PFSK-1 (cell line): ENCODE results near the gene SESTD1.

Experiments
- FOXP2 ChIP-seq: optimal IDR thresholded peaks from 2 replicates; pipeline ENCODE3; 2011; ENCODE audit warnings: borderline replicate concordance, control low read depth, inconsistent platforms; ENCODE audit not compliant: insufficient read depth; ENCODE audit errors: extremely low read length, extremely low read depth
- POLR2AphosphoS5 ChIP-seq: IDR thresholded peaks from 2 replicates; pipeline ENCODE4 v1.6.1; 2012; ENCODE audit warnings: low read depth, mild to moderate bottlenecking, control low read depth, low read length, moderate library complexity
- SIN3A ChIP-seq: IDR thresholded peaks from 2 replicates; pipeline ENCODE4 v1.6.1; 2012; ENCODE audit warnings: mild to moderate bottlenecking, low read length, moderate library complexity, borderline replicate concordance; ENCODE audit not compliant: insufficient read depth
- TAF1 ChIP-seq: IDR thresholded peaks from 2 replicates; pipeline ENCODE4 v1.6.1; 2012; ENCODE audit warnings: low read length, control low read depth, borderline replicate concordance; ENCODE audit not compliant: insufficient read depth
- TF ChIP-seq, protein P1 (sequence below), 2 experiments: IDR thresholded peaks; 2 replicates each; pipeline versions ENCODE4 v1.6.1 to v1.8.0; 2011 to 2012; ENCODE audit warnings: low read depth in 2 of 2, low read length in 2 of 2, control low read depth in 1 of 2, inconsistent platforms in 1 of 2, mild to moderate bottlenecking in 1 of 2, moderate library complexity in 1 of 2; ENCODE audit not compliant: insufficient read depth in 1 of 2

The SESTD1 gene

DNA sequence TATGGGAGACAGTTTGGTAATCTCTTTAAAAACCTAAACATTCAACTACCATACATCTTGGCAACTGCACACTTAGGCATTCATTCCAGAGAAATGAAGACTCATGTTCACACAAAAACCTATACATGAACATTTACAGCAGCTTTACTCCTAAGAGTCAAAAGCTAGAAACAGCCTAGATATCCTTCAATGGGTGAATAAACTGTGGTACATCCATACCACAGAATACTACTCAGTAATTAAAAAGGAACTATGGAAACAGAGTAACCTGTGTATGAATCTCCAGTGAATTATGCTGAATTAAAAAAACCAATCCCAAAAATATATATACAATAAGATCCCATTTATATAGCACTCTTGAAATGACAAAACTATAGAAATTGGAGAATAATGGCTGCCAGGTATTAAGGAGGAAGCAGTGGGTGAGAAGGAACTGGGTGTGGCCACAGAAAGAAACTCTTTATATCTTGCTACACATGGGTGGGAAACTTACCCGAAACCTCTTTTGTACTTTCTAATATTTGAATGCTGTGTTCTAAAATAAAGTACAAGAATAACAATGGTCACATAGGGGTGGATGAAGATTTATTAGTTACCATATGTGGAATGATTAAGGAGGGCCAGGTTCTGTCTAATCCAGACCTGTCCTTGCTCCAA lies 13.7 kb downstream of the SESTD1 start:
- TF ChIP-seq SIN3A (no peak), FOXP2 (no peak), TAF1 (no peak), POLR2AphosphoS5 (no peak)
- TF ChIP-seq, protein P1, sequence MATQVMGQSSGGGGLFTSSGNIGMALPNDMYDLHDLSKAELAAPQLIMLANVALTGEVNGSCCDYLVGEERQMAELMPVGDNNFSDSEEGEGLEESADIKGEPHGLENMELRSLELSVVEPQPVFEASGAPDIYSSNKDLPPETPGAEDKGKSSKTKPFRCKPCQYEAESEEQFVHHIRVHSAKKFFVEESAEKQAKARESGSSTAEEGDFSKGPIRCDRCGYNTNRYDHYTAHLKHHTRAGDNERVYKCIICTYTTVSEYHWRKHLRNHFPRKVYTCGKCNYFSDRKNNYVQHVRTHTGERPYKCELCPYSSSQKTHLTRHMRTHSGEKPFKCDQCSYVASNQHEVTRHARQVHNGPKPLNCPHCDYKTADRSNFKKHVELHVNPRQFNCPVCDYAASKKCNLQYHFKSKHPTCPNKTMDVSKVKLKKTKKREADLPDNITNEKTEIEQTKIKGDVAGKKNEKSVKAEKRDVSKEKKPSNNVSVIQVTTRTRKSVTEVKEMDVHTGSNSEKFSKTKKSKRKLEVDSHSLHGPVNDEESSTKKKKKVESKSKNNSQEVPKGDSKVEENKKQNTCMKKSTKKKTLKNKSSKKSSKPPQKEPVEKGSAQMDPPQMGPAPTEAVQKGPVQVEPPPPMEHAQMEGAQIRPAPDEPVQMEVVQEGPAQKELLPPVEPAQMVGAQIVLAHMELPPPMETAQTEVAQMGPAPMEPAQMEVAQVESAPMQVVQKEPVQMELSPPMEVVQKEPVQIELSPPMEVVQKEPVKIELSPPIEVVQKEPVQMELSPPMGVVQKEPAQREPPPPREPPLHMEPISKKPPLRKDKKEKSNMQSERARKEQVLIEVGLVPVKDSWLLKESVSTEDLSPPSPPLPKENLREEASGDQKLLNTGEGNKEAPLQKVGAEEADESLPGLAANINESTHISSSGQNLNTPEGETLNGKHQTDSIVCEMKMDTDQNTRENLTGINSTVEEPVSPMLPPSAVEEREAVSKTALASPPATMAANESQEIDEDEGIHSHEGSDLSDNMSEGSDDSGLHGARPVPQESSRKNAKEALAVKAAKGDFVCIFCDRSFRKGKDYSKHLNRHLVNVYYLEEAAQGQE (IDR thresholded peaks at IDR 0.05; ENCODE audit: insufficient read depth in 1 of 2, low read depth in 2 of 2, low read length in 2 of 2): no peak

DNA sequence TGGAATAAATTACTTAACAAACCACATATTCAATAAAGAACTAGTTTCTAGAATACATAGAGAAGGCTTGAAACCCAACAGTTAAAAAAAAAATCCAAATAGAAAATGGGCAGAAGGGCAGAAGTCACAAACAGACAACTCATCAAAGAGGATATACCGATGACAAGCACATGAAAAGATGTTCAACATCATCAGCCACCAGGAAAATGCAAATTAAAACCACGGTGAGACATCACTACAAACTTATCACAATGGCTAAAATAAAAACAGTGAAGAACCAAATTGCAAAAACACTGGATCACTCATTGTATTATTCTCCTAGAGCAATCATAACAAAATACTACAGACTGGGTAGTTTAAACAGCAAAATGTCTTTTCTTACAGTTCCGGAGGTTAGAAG lies 14.5 kb downstream of the SESTD1 start:
- TF ChIP-seq FOXP2: no peak
- TF ChIP-seq SIN3A: no peak
- TF ChIP-seq TAF1: no peak
- no peak for TF ChIP-seq POLR2AphosphoS5
- TF ChIP-seq, protein P1 (IDR thresholded peaks at IDR 0.05; ENCODE audit: insufficient read depth in 1 of 2, low read depth in 2 of 2, low read length in 2 of 2): no peak

DNA sequence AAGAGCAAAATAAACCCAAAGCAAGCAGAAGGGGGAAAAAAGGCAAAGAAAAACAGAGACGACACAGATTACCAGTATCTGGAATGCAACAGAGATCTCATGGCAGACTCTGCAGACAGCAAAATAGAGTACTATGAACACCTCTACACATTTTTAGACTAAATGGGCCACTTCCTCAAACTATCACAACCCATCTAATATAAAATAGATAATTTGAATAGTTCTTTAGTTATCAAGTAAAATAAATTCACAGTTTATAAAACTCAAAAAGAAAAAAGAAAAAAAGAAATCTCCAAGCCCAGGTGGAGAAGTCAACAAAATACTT lies 16.6 kb downstream of the SESTD1 start:
- TF ChIP-seq, protein P1 (IDR thresholded peaks at IDR 0.05; ENCODE audit: insufficient read depth in 1 of 2, low read depth in 2 of 2, low read length in 2 of 2): no peak
- TF ChIP-seq FOXP2: no peak
- TF ChIP-seq POLR2AphosphoS5: no peak
- TF ChIP-seq SIN3A: no peak
- TF ChIP-seq TAF1: no peak

DNA sequence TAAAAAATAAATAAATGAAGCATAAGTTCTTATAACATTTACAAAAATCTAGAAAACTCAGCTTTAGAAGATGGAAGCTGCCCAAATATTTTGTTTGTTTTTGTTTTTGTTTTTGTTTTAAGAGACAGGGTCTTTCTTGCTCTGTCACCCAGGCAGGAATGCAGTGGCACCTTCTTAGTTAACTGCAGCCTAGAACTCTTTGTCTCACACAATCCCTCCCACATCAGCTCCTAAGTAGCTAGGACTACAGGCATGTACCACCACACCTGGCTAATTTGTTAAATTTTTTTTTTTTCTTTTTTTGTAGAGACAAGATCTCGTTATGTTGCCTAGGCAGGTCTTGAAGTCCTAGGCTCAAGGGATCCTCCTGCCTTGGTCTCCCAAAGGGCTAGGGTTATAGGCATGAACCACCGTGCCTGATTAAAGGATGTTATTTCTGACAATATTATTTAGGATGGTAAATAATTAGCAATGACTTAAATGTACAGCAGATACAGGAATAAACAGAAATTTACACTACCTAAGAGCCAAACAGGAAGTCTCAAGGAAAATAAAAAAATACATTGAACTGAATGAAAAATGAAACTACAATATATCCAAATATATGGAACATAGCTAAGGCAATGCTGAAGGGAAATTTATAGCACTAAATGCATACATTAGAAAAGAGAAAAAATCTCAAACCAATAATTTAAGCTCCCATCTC lies 17.2 kb downstream of the SESTD1 start:
- TF ChIP-seq FOXP2: no peak
- TF ChIP-seq POLR2AphosphoS5: no peak
- no peak for TF ChIP-seq SIN3A
- TF ChIP-seq, protein P1 (IDR thresholded peaks at IDR 0.05; ENCODE audit: insufficient read depth in 1 of 2, low read depth in 2 of 2, low read length in 2 of 2): no peak

DNA sequence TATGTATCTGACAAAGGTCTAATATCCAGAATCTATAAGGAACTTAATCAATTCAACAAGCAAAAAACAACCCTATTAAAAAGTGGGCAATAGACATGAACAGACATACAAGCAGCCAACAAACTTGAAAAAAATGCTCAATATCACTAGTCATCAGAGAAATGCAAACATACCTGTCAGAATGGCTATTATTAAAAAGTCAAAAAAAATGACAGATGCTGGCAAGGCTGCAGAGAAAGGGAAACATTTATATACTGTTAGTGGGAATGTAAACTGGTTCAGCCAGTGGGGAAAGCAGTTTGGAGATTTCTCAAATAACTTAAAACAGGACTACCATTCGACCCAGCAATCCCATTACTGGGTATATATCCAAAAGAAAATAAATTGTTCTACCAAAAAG lies 21.6 kb downstream of the SESTD1 start:
- TF ChIP-seq FOXP2 (no peak), POLR2AphosphoS5 (no peak), TAF1 (no peak), SIN3A (no peak)
- TF ChIP-seq, protein P1 (IDR thresholded peaks at IDR 0.05; ENCODE audit: insufficient read depth in 1 of 2, low read depth in 2 of 2, low read length in 2 of 2): no peak
